Measurements from ENCODE around the gene CYB5A. TPM values are rescaled to one million over a fixed set of nuclear protein-coding genes. Genes with fewer than 3 reads are reported as not detected.

CYB5A gene
- total RNA-seq, 1 donor from 2014 or later, result 30.1 TPM

DNA sequence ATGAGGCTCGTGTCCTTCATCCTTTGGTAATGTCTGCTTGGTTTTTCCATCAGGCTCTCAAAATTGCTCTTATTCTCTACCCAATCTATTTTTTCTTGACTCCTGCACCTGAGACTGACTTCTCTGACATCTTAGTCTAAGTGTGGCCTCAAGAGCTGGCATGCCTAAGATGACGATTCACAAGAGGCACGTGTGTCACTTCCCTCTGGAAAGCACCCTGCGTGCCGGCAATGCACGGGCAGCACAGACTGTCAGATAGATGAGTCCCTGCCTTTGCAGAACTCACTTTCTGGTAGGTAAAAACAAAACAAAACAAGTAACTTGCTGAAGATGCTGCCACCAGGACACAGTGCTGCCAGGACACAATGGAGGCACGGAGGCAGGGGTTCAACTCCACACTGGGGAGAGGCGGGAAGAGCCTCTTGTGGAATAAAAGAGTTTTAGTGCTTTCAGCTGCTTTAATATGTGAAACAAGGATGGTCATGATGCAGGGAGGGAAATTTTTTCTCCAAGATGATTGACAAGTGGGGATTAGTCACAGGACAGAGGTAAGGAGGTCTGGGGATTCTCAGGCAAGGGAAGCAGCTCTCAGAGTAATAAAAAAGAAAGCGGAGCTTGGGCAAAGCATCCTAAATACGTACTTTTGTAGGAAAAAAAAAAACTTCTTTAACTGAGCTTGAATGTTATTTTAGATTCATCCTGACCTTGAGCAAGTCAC is 27.3 kb downstream of the CYB5A start:
- Mint-ChIP-seq H3K4me1 (ENCODE audit: low read depth) (no peaks in the 10 kb centered on the region), H3K27ac (ENCODE audit: unreplicated experiment) (no peak overlapping the region), H3K4me3 (ENCODE audit: unreplicated experiment) (no peak overlapping the region), H3K9me3 (ENCODE audit: low read depth) (no peaks in the 10 kb centered on the region), H3K36me3 (ENCODE audit: low read depth) (peaks cover 2% of the 10 kb centered on the region), H3K27me3 (ENCODE audit: low read depth) (no peaks in the 10 kb centered on the region)
- TF ChIP-seq, protein P1, sequence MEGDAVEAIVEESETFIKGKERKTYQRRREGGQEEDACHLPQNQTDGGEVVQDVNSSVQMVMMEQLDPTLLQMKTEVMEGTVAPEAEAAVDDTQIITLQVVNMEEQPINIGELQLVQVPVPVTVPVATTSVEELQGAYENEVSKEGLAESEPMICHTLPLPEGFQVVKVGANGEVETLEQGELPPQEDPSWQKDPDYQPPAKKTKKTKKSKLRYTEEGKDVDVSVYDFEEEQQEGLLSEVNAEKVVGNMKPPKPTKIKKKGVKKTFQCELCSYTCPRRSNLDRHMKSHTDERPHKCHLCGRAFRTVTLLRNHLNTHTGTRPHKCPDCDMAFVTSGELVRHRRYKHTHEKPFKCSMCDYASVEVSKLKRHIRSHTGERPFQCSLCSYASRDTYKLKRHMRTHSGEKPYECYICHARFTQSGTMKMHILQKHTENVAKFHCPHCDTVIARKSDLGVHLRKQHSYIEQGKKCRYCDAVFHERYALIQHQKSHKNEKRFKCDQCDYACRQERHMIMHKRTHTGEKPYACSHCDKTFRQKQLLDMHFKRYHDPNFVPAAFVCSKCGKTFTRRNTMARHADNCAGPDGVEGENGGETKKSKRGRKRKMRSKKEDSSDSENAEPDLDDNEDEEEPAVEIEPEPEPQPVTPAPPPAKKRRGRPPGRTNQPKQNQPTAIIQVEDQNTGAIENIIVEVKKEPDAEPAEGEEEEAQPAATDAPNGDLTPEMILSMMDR (IDR thresholded peaks at IDR 0.05), result no peak
- no peak for DNase-seq (ENCODE audit: low spot score)

GRCh38 chr18:74261053-74261713 is 30.6 kb downstream of the CYB5A start:
- Mint-ChIP-seq H3K27me3 (ENCODE audit: low read depth) (no peaks in the 10 kb centered on the region), H3K4me1 (ENCODE audit: low read depth) (no peaks in the 10 kb centered on the region), H3K4me3 (ENCODE audit: unreplicated experiment) (no peak overlapping the region), H3K9me3 (ENCODE audit: low read depth) (no peaks in the 10 kb centered on the region), H3K27ac (ENCODE audit: unreplicated experiment) (no peak overlapping the region), H3K36me3 (ENCODE audit: low read depth) (peaks cover 2% of the 10 kb centered on the region)
- no peak for DNase-seq (ENCODE audit: low spot score)
- TF ChIP-seq, protein P1 (IDR thresholded peaks at IDR 0.05), result no peak

GRCh38 chr18:74259347-74259746 is 32.4 kb downstream of the CYB5A start:
- Mint-ChIP-seq H3K36me3 (ENCODE audit: low read depth) (peaks cover 4% of the 10 kb centered on the region), H3K27ac (ENCODE audit: unreplicated experiment) (no peak overlapping the region), H3K4me3 (ENCODE audit: unreplicated experiment) (no peak overlapping the region), H3K27me3 (ENCODE audit: low read depth) (no peaks in the 10 kb centered on the region), H3K4me1 (ENCODE audit: low read depth) (no peaks in the 10 kb centered on the region), H3K9me3 (ENCODE audit: low read depth) (no peaks in the 10 kb centered on the region)
- TF ChIP-seq, protein P1 (IDR thresholded peaks at IDR 0.05), result no peak
- DNase-seq (ENCODE audit: low spot score), result no peak

GRCh38 chr18:74257083-74257482 is 34.7 kb downstream of the CYB5A start:
- Mint-ChIP-seq H3K4me1 (ENCODE audit: low read depth) (peaks cover under 1% of the 10 kb centered on the region), H3K4me3 (ENCODE audit: unreplicated experiment) (no peak overlapping the region), H3K36me3 (ENCODE audit: low read depth) (peaks cover 4% of the 10 kb centered on the region), H3K27ac (ENCODE audit: unreplicated experiment) (no peak overlapping the region), H3K27me3 (ENCODE audit: low read depth) (no peaks in the 10 kb centered on the region), H3K9me3 (ENCODE audit: low read depth) (no peaks in the 10 kb centered on the region)
- TF ChIP-seq, protein P1 (IDR thresholded peaks at IDR 0.05), result no peak
- no peak for DNase-seq (ENCODE audit: low spot score)

GRCh38 chr18:74256190-74256589 is 35.6 kb downstream of the CYB5A start:
- H3K27ac Mint-ChIP-seq (ENCODE audit: unreplicated experiment), result no peak overlapping the region
- TF ChIP-seq, protein P1 (IDR thresholded peaks at IDR 0.05), result no peak
- H3K27me3 Mint-ChIP-seq (ENCODE audit: low read depth), result no peaks in the 10 kb centered on the region
- H3K4me3 Mint-ChIP-seq (ENCODE audit: unreplicated experiment), result no peak overlapping the region
- H3K9me3 Mint-ChIP-seq (ENCODE audit: low read depth), result no peaks in the 10 kb centered on the region
- peaks cover 7% of the 10 kb centered on the region for H3K4me1 Mint-ChIP-seq (ENCODE audit: low read depth)
- H3K36me3 Mint-ChIP-seq (ENCODE audit: low read depth), result peaks cover 2% of the 10 kb centered on the region
- no peak for DNase-seq (ENCODE audit: low spot score)

Measured in chondrocyte (in vitro differentiated cells).